H7 (cell line): ENCODE results near the gene HDDC2. TPM values are rescaled to one million over a fixed set of nuclear protein-coding genes. Genes with fewer than 3 reads are reported as not detected.
A peak's percentile ranks its signal among the peaks of the same experiment; 100 is the strongest.

Experiments used
- DNase-seq: peaks from one replicate; pipeline ENCODE4 v3.0.0; 2012
- H3K27me3 ChIP-seq: 2 replicates; pipeline ENCODE4 v1.6.0; 2011; ENCODE audit warnings: mild to moderate bottlenecking, low read length; ENCODE audit not compliant: control insufficient read depth, insufficient read depth
- H3K36me3 ChIP-seq: replicated peaks from 2 replicates; pipeline ENCODE4 v1.5.1; 2011; ENCODE audit warnings: low read length; ENCODE audit not compliant: control insufficient read depth, insufficient read depth
- H3K4me3 ChIP-seq: 2 replicates; pipeline ENCODE4 v1.5.1; 2011; ENCODE audit warnings: low read depth, mild to moderate bottlenecking, control low read depth, low read length, moderate library complexity; ENCODE audit not compliant: insufficient read depth
- total RNA-seq: library from RNA; depleted of rRNA; stranded (reverse); fragments of >200 nt; shearing (Covaris generic); gene quantifications from 2 replicates; pipeline ENCODE4 v1.2.3, GENCODE V29; 2014

Gene HDDC2
- total RNA-seq, 1 experiment from 2014 or later = 109 TPM

GRCh38 chr6:125314009-125314581 is 12.3 kb upstream of the HDDC2 start:
- H3K27me3 ChIP-seq = no peaks in the 10 kb centered on the region
- DNase-seq = peak; percentile 37

DNA sequence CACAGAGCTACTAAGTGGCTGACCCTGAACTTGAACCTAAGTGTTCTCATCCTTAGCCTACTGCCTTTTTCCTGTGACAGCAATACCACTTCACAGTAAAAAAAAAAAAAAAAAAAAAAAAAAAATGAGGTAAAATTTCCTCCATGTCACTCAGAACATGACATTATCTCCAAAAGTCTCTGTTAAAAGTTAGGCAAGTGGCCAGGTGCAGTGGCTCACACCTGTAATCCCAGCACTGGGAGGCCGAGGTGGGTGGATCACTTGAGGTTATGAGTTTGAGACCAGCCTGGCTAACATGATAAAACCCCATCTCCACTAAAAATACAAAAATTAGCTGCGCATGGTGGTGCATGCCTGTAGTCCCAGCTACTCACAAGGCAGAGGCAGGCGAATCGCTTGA is 11.2 kb upstream of the HDDC2 start:
- Histone ChIP-seq H3K36me3 (no peaks in the 10 kb centered on the region), H3K27me3 (no peaks in the 10 kb centered on the region), H3K4me3 (no peak overlapping the region)
- no peak for DNase-seq

More at GRCh38 chr6:125314009-125314581, 12.3 kb upstream of the HDDC2 start:
- H3K36me3 ChIP-seq = no peaks in the 10 kb centered on the region
- no peak overlapping the region for H3K4me3 ChIP-seq

DNA sequence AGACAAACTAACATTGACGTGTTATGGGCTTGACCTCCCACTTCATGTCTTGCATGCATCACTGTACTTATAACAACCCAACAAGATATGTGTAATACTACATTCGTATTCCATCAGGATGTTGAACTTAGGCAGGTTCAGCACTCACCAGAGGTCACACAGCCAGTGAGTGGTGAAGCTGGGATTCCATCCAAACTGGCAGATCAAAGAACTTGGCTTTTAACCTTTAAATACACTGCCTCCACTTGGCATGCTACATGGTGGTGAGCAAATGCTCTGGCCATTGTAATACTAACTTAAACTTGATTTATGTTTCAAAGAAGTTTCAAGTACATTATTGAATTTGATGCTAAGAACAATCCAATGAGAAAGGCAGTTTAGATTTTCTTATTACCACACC is 10.7 kb upstream of the HDDC2 start:
- H3K4me3 ChIP-seq = no peak overlapping the region
- no peaks in the 10 kb centered on the region for H3K36me3 ChIP-seq
- no peak for DNase-seq
- H3K27me3 ChIP-seq = no peaks in the 10 kb centered on the region

DNA sequence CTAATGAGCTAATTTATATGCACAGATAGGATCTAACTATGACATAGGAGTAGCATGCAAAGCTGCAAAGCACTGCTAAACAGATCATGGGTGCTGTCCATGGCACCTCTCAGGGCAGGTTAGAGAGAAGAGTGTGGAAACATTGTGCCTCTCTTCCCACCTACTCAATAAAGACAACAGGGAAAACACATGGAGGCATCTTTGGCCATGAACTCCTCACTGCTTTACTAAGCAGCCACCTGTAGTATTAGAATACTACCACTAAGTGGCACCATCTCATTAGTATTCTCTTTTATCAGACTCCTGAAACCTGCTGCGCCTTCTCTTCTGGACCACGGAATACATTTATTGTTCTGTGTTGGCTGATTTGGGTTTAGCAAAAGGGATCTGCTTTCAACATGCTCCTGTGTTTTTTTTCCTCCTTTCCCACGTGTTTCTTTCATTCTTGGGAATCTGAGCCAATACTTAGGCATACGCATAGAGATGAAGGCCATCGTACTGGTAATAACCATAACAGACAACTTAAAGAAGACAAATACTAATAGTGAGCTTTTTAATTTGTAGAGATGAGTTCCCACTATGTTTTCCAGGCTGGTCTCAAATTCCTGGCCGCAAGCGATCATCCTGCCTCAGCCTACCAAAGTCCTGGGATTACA is 9.4 kb upstream of the HDDC2 start:
- DNase-seq = peak; percentile 36
- no peaks in the 10 kb centered on the region for H3K27me3 ChIP-seq
- no peak overlapping the region for H3K4me3 ChIP-seq
- no peaks in the 10 kb centered on the region for H3K36me3 ChIP-seq

- no peak overlapping the region for H3K4me3 ChIP-seq
- no peaks in the 10 kb centered on the region for H3K36me3 ChIP-seq
- no peaks in the 10 kb centered on the region for H3K27me3 ChIP-seq
- DNase-seq = no peak
Measured at GRCh38 chr6:125307964-125308615, 6.3 kb upstream of the HDDC2 start.

DNA sequence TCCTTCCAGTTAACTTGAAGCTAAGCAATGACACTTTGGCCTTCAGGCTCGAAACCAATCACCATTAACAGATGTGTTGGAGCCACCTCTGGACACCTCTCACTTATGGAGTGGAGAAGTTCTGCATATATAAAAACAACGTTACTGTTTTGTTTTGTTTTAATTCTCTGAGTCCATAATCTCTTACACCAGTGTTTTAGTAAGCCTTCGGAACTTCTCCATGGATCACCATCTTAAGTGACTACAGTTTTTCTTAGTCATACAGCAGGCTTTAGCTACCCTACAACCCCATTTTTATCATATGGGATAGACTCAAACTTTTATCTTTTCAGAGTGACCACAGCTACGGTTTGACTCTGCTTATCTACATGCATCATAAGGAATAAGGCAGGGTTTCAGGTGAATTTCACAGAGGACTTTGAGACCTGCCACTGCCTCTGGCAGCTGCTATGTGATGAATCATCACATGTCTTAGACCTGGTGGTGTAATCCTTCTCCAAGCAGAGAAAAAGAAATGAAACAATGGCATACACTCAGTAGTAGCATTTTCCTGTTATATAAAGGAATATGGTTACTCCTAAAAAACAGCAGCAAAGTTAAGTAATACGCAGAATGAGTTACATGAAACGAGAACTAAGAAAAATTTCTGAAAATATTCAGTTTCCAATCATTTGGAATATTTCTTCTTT is 5.5 kb upstream of the HDDC2 start:
- H3K36me3 ChIP-seq = no peaks in the 10 kb centered on the region

GRCh38 chr6:125306756-125307149 is 5.0 kb upstream of the HDDC2 start:
- no peaks in the 10 kb centered on the region for H3K36me3 ChIP-seq
- no peaks in the 10 kb centered on the region for H3K27me3 ChIP-seq
- no peak for DNase-seq
- H3K4me3 ChIP-seq = no peak overlapping the region

More for the DNA sequence above, 5.5 kb upstream of the HDDC2 start:
- Histone ChIP-seq H3K4me3 (no peak overlapping the region), H3K27me3 (no peaks in the 10 kb centered on the region)
- DNase-seq = no peak

DNA sequence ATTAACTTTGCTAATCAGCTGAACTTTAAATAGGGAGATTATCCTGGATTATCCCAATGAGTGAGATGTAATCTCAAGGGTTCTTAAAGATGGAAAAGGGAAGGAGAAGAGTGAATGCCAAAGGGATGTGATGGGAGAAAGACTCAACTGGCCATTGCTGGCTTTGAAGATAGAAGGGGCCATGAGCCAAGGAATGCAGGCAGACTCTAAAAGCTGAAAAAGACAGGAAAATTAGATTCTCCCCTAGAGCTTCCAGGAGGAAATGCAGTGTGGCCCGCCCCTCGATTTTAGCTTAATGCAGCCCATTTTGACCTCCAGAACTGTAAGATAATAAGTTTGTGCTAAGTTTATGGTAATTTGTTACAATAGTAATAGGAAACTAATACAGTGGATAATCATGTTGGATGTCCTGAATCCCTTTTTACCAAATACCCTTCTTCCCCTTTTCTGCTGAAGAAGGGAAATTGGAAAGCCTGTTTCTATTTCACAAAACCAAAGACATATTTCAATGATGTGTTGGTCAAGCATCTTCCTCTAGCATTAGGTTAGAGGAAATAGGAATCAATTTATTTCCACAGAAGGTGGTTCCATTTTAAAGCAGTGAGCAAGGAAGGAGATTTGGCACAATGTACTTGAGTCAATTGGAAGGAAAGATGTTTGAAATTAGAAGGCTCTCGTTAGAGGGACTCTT is 3.3 kb upstream of the HDDC2 start:
- Histone ChIP-seq H3K27me3 (no peaks in the 10 kb centered on the region), H3K4me3 (no peak overlapping the region), H3K36me3 (no peaks in the 10 kb centered on the region)
- DNase-seq = no peak

- H3K36me3 ChIP-seq = peaks cover 7% of the 10 kb centered on the region
- no peaks in the 10 kb centered on the region for H3K27me3 ChIP-seq
- no peak for DNase-seq
- H3K4me3 ChIP-seq = no peak overlapping the region
Measured at GRCh38 chr6:125303512-125303854, 1.7 kb upstream of the HDDC2 start.

DNA sequence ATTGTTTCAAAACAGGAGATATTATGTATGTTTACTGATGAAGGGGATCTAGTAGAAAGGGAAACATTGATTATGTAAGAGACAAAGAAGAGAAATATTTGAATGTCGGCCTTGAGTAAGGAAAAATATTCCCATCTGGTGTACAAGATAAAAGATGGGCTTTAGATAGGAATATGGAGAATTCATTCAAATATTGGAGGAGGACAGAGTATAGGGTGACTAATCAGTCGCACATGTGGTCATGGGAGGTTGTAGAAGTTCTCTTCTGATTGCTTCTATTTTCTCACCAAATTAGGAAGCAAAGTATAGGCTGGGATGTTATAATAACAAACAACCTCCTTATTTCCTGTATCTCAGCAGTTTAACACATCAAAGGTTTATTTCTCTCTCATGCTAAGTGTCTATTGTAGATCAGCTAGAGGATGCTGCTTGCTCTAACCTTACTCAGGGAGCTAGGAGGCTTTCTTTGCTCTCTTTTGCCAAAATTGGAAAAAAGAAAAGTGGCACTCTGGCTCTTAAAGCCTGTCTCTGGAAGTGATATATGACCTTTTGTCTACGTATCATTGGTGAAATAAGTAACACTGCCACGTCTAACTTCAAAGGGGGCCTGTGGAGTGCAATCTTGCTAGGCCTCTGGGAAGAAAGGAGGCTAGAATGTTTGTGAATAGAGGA is 1.2 kb upstream of the HDDC2 start:
- peaks cover 8% of the 10 kb centered on the region for H3K36me3 ChIP-seq
- H3K27me3 ChIP-seq = no peaks in the 10 kb centered on the region
- DNase-seq = no peak
- no peak overlapping the region for H3K4me3 ChIP-seq

DNA sequence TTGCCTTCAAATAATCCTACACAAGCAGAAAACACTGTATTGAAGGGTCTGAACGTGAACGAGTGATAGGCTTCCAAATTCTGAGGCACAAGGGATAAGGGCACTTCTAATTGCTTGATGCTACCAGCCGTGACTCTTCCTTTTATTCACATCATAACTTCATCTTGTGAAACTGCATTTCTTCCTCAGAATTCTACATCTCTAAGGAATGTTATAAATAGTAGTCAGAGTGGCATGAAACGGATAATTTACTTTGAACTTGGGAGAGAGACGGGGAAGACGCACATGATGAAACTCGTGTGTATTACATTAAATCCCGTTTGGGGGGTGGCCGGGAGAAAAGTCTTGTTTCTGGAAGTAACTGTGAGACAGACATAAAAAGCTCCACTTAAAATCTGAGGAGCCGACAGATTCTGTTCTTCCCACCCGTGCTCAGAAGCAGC is 754 bp downstream of the HDDC2 start:
- H3K36me3 ChIP-seq = peaks cover 19% of the 10 kb centered on the region
- no peaks in the 10 kb centered on the region for H3K27me3 ChIP-seq
- peak; percentile 26 for DNase-seq
- H3K4me3 ChIP-seq = peak overlapping the region; percentile 76

GRCh38 chr6:125299257-125299656 is 2.5 kb downstream of the HDDC2 start:
- no peak for DNase-seq
- H3K36me3 ChIP-seq = peaks cover 22% of the 10 kb centered on the region
- H3K27me3 ChIP-seq = no peaks in the 10 kb centered on the region
- no peak overlapping the region for H3K4me3 ChIP-seq

- no peak for DNase-seq
- no peaks in the 10 kb centered on the region for H3K27me3 ChIP-seq
- peaks cover 25% of the 10 kb centered on the region for H3K36me3 ChIP-seq
- H3K4me3 ChIP-seq = no peak overlapping the region
Measured at GRCh38 chr6:125296471-125296870, 5.3 kb downstream of the HDDC2 start.

DNA sequence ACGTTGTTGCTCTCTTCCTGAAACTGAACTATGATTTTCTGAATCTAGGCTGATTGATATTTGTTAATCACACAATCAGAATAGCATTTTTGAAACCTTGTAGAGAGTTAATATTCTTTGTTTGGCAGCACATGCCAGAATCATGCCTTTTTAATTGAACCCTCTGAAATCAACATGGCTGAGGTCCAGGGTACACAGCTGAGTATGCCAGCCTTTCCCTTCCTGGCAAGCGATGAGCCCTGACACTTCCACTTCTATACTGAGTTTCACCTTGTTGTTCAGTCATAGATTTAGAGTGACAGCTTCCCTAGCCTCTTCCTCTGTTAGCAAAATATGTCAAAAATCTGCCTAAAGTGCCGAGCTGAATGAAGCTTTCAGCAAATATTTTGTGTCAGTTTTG is 6.8 kb downstream of the HDDC2 start:
- Histone ChIP-seq H3K27me3 (no peaks in the 10 kb centered on the region), H3K36me3 (peaks cover 25% of the 10 kb centered on the region)
- no peak for DNase-seq

More for the DNA sequence above, 6.8 kb downstream of the HDDC2 start:
- no peak overlapping the region for H3K4me3 ChIP-seq
